IMR-90 (cell line): ENCODE results near the gene ABCA12. TPM values are rescaled to one million over a fixed set of nuclear protein-coding genes. Genes with fewer than 3 reads are reported as not detected.

Experiments
- ATAC-seq: fragments of 200-7000 bp; cut with Tn5 transposase; 2 replicates; pipeline ENCODE4 v1.9.1; 2020; ENCODE audit warnings: low read depth, mild to moderate bottlenecking, moderate library complexity
- BruUV-seq: library from RNA; stranded (reverse); fragments of 400-500 nt; replicated peaks from 2 replicates; lab custom pipeline; 2021; lab: Mats Ljungman, UMichigan
- CTCF ChIA-PET: fragments of 300-600 bp; formaldehyde crosslinking; extraction: SDS; loops from one replicate; lab custom pipeline; 2021; ENCODE audit warnings: antibody characterized with exemption; lab: Yijun Ruan, JAX
- POLR2A ChIA-PET: fragments of 300-600 bp; sonication (Branson Sonifier 250); formaldehyde crosslinking; loops from one replicate; lab custom pipeline; 2022; ENCODE audit warnings: antibody characterized with exemption; ENCODE audit not compliant: unreplicated experiment; lab: Charles Lee
- DNase-seq: peaks from one replicate; pipeline ENCODE4 v3.0.0; 2013
- H2AFZ ChIP-seq: replicated peaks from 2 replicates; pipeline ENCODE3; 2013; ENCODE audit warnings: low read length, mild to moderate bottlenecking; ENCODE audit not compliant: poor library complexity
- H2AK5ac ChIP-seq: 2 replicates; pipeline ENCODE4 v1.6.1; 2013; ENCODE audit warnings: low read depth, low read length, inconsistent platforms
- H2AK9ac ChIP-seq: replicated peaks from 2 replicates; pipeline ENCODE3; 2013; ENCODE audit warnings: mild to moderate bottlenecking, low read depth, low read length, moderate library complexity; ENCODE audit not compliant: poor library complexity
- H2BK120ac ChIP-seq: 2 replicates; pipeline ENCODE4 v1.6.1; 2013; ENCODE audit warnings: low read depth, low read length, inconsistent platforms
- H2BK15ac ChIP-seq: 3 replicates; pipeline ENCODE4 v1.6.1; 2013; ENCODE audit warnings: low read depth, low read length, inconsistent platforms
- H2BK20ac ChIP-seq: 2 replicates; pipeline ENCODE4 v1.6.1; 2013; ENCODE audit warnings: low read depth, mild to moderate bottlenecking, inconsistent platforms, low read length, moderate library complexity
- H2BK5ac ChIP-seq: 2 replicates; pipeline ENCODE4 v1.6.1; 2013; ENCODE audit warnings: mild to moderate bottlenecking, low read depth, low read length, inconsistent platforms; ENCODE audit not compliant: poor library complexity, severe bottlenecking
- H3K14ac ChIP-seq: replicated peaks from 2 replicates; pipeline ENCODE4 v1.6.1; 2013; ENCODE audit warnings: low read depth, low read length, inconsistent platforms
- H3K18ac ChIP-seq: 2 replicates; pipeline ENCODE4 v1.6.1; 2013; ENCODE audit warnings: low read depth, low read length, control low read depth
- H3K23ac ChIP-seq: 2 replicates; pipeline ENCODE4 v1.6.1; 2013; ENCODE audit warnings: low read depth, low read length, inconsistent platforms
- H3K27ac ChIP-seq: 2 replicates; pipeline ENCODE4 v1.5.1; 2013; ENCODE audit warnings: mild to moderate bottlenecking, control low read depth, low read length; ENCODE audit not compliant: insufficient read depth
- H3K27me3 ChIP-seq: 2 replicates; pipeline ENCODE4 v1.6.1; 2013; ENCODE audit warnings: low read length; ENCODE audit not compliant: control insufficient read depth, insufficient read depth
- H3K36me3 ChIP-seq: 2 replicates; pipeline ENCODE4 v1.6.1; 2013; ENCODE audit warnings: low read length, mixed read lengths; ENCODE audit not compliant: control insufficient read depth, insufficient read depth
- H3K4ac ChIP-seq: 2 replicates; pipeline ENCODE4 v1.6.1; 2013; ENCODE audit warnings: low read depth, low read length, inconsistent platforms
- H3K4me1 ChIP-seq: 2 replicates; pipeline ENCODE4 v1.6.1; 2013; ENCODE audit warnings: low read length, mixed read lengths; ENCODE audit not compliant: control insufficient read depth, insufficient read depth
- H3K4me2 ChIP-seq: 2 replicates; pipeline ENCODE4 v1.6.1; 2013; ENCODE audit warnings: low read depth, mild to moderate bottlenecking, control low read depth, low read length, moderate library complexity
- H3K4me3 ChIP-seq: 2 replicates; pipeline ENCODE4 v1.5.1; 2013; ENCODE audit warnings: low read depth, mild to moderate bottlenecking, control low read depth, low read length, moderate library complexity; ENCODE audit not compliant: insufficient read depth
- H3K56ac ChIP-seq: 2 replicates; pipeline ENCODE4 v1.6.1; 2013; ENCODE audit warnings: low read length, inconsistent platforms; ENCODE audit not compliant: insufficient read depth; ENCODE audit errors: extremely low read depth
- H3K79me1 ChIP-seq, 2 experiments: 2 replicates each; pipeline ENCODE4 v1.6.1; 2013; ENCODE audit warnings: low read length in 2 of 2, inconsistent platforms in 1 of 2, low read depth in 1 of 2
- H3K9ac ChIP-seq: 2 replicates; pipeline ENCODE4 v1.6.1; 2013; ENCODE audit warnings: low read depth, low read length, control low read depth
- H3K9me1 ChIP-seq: 2 replicates; pipeline ENCODE4 v1.6.1; 2013; ENCODE audit warnings: low read length, inconsistent platforms; ENCODE audit not compliant: insufficient read depth
- H3K9me3 ChIP-seq: 2 replicates; pipeline ENCODE4 v1.6.1; 2013; ENCODE audit warnings: low read length; ENCODE audit not compliant: control insufficient read depth, insufficient read depth
- H4K20me1 ChIP-seq: 2 replicates; pipeline ENCODE4 v1.6.1; 2013; ENCODE audit warnings: low read length, inconsistent platforms; ENCODE audit not compliant: insufficient read depth
- H4K5ac ChIP-seq: 2 replicates; pipeline ENCODE4 v1.6.1; 2013; ENCODE audit warnings: mild to moderate bottlenecking, low read depth, low read length, control low read depth
- H4K8ac ChIP-seq, 2 experiments: 2 replicates each; pipeline ENCODE4 v1.6.1; 2013; ENCODE audit warnings: low read depth in 2 of 2, low read length in 2 of 2, control low read depth in 1 of 2, inconsistent platforms in 1 of 2
- H4K91ac ChIP-seq: 2 replicates; pipeline ENCODE4 v1.6.1; 2013; ENCODE audit warnings: low read depth, low read length, inconsistent platforms; ENCODE audit not compliant: insufficient read depth
- CEBPB ChIP-seq: IDR thresholded peaks from 2 replicates; pipeline ENCODE4 v1.6.1; 2012; ENCODE audit warnings: low read depth, low read length, improper control_type of control experiment
- MXI1 ChIP-seq: IDR thresholded peaks from 2 replicates; pipeline ENCODE4 v1.6.1; 2012; ENCODE audit warnings: low read depth, mild to moderate bottlenecking, low read length, moderate library complexity, borderline replicate concordance
- NFE2L2 ChIP-seq: fragments of 150-350 bp; IDR thresholded peaks from 2 replicates; pipeline ENCODE4 v1.6.1; 2016; ENCODE audit warnings: low read depth, mild to moderate bottlenecking, low read length
- RCOR1 ChIP-seq: IDR thresholded peaks from 2 replicates; pipeline ENCODE4 v1.6.1; 2012; ENCODE audit warnings: mild to moderate bottlenecking, low read length, improper control_type of control experiment; ENCODE audit not compliant: insufficient replicate concordance
- WGBS, 2 experiments: methylation state at CpG; one replicate each; pipeline versions ENCODE4 v1.1.5 to v1.1.7; 2013; ENCODE audit warnings: missing lambda C conversion rate in 2 of 2; ENCODE audit not compliant: insufficient read length in 1 of 2; ENCODE audit errors: extremely low coverage in 2 of 2; 5-methylcytosine and 5-hydroxymethylcytosine counted together
- dilution Hi-C: fragments of 300-500 bp; cut with HindIII; formaldehyde crosslinking; loops from one replicate; pipeline ENCODE4 v1.14.3; 2018; ENCODE audit warnings: low sequenced_read_pairs; ENCODE audit not compliant: unreplicated experiment
- in situ Hi-C: fragments of 300-500 bp; cut with MboI; formaldehyde crosslinking; loops from 3 replicates; pipeline ENCODE4 v1.14.3; 2019; ENCODE audit warnings: low sequenced_read_pairs, inconsistent platforms, mixed read lengths
- intact Hi-C: fragments of 100-400 bp; cut with micrococcal nuclease; formaldehyde crosslinking; loops from 2 replicates; pipeline ENCODE4 v1.10.0; 2022
- polyA plus RNA-seq, 3 experiments: library from polyadenylated mRNA; depleted of rRNA; stranded (reverse); fragments of >200 nt; gene quantifications; 2 replicates each; pipeline ENCODE4 v1.2.3, GENCODE V29; 2012; ENCODE audit warnings: low replicate concordance in 1 of 3
- total RNA-seq: library from RNA; depleted of rRNA; stranded (reverse); fragments of >200 nt; gene quantifications from 2 replicates; pipeline ENCODE4 v1.2.3, GENCODE V29; 2012
- TF ChIP-seq, protein P1 (sequence below): fragments of 150-350 bp; IDR thresholded peaks from 2 replicates; pipeline ENCODE4 v1.6.1; 2017; ENCODE audit warnings: mild to moderate bottlenecking, antibody characterized with exemption, low read length, low read depth
- TF ChIP-seq, protein P2 (sequence below): fragments of 150-350 bp; IDR thresholded peaks from 2 replicates; pipeline ENCODE4 v1.6.1; 2016; ENCODE audit warnings: low read depth, mild to moderate bottlenecking, low read length, moderate library complexity, borderline replicate concordance

ABCA12 gene
- total and polyA plus RNA-seq, 2 of the 4 experiments (the other 2 are of a cell fraction), result under 0.01 TPM; not detected in 1

DNA sequence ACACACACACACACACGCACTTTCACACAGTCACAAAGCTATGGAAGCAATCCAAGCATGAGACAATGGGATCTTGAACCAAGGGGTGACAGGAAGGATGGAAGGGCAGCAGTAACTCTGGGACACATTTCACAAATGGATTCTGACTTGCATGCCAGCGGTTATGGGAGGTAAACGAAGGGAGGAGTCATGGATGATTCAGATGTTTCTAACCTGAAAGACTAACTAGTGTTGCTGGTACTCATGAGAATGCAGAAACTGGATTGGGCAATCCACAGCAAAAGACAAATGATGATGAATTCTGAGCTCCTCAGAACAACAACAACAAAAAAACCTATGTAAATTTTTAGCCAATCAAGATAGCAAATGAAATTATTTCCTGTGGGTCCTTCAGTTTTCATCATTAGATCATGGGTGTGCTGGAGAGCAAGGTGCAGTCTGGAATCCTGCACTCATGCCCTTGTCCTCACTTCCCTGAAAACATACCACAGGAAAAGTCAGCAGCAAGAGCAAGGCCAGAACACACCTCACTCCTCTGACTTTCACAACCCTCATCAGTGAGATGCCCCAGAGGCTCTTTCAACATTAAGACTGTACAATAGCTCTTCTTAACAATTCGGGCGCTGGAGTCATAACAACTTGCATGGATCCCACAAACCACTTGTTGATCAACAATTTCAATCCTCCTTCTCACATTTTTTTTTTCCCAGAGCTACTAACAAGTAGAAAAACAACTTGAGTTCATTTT, 32.6 kb downstream of the ABCA12 start:
- Histone ChIP-seq H2AFZ (no peak overlapping the region), H3K23ac (no peak overlapping the region), H4K5ac (no peak overlapping the region), H3K4me1 (no peaks in the 10 kb centered on the region), H2AK5ac (no peak overlapping the region), H3K27me3 (no peaks in the 10 kb centered on the region; the same call in 1 of the 2 replicates), H3K9me1 (no peaks in the 10 kb centered on the region), H3K4me2 (no peak overlapping the region), H3K36me3 (no peaks in the 10 kb centered on the region), H3K18ac (no peak overlapping the region), H3K79me1 (no peaks in the 10 kb centered on the region), H2BK15ac (no peak overlapping the region), H3K4ac (no peak overlapping the region), H3K4me3 (no peak overlapping the region), H3K14ac (no peak overlapping the region), H3K27ac (no peak overlapping the region), H2AK9ac (no peak overlapping the region), H4K20me1 (no peaks in the 10 kb centered on the region), H3K9ac (no peak overlapping the region), H3K9me3 (no peaks in the 10 kb centered on the region), H3K56ac (no peak overlapping the region), H4K8ac (no peak overlapping the region), H4K91ac (no peak overlapping the region), H2BK20ac (no peak overlapping the region), H2BK120ac (no peak overlapping the region), H2BK5ac (no peak overlapping the region)
- ATAC-seq, result no peak; the same call in 1 of the 2 replicates
- no TSS peak for BruUV-seq
- dilution Hi-C loops (no loop called here), intact Hi-C loops (no loop called here), in situ Hi-C loops (no loop called here)
- CTCF ChIA-PET, result no interaction called here
- POLR2A ChIA-PET, result no interaction called here
- WGBS, 2 experiments, result 46% methylated on average over 2 of the region's 5 CpGs; no CpG with 5 or more reads in 1 of the 2 experiments
- peak; percentile 13 for DNase-seq
- TF ChIP-seq, protein P1, sequence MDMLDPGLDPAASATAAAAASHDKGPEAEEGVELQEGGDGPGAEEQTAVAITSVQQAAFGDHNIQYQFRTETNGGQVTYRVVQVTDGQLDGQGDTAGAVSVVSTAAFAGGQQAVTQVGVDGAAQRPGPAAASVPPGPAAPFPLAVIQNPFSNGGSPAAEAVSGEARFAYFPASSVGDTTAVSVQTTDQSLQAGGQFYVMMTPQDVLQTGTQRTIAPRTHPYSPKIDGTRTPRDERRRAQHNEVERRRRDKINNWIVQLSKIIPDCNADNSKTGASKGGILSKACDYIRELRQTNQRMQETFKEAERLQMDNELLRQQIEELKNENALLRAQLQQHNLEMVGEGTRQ, result no peak
- TF ChIP-seq RCOR1, result no peak
- no peak for TF ChIP-seq NFE2L2
- TF ChIP-seq CEBPB, result peak; percentile 52
- TF ChIP-seq, protein P2, sequence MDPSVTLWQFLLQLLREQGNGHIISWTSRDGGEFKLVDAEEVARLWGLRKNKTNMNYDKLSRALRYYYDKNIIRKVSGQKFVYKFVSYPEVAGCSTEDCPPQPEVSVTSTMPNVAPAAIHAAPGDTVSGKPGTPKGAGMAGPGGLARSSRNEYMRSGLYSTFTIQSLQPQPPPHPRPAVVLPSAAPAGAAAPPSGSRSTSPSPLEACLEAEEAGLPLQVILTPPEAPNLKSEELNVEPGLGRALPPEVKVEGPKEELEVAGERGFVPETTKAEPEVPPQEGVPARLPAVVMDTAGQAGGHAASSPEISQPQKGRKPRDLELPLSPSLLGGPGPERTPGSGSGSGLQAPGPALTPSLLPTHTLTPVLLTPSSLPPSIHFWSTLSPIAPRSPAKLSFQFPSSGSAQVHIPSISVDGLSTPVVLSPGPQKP, result no peak
- no peak for TF ChIP-seq MXI1
